Muscle layer of duodenum (tissue), 2 donors: ENCODE measurements around the gene SNAP29.
"Not testable (repeated sequence)": the region's sequence is repeated elsewhere in the genome, so short reads cannot be mapped to it uniquely, and the experiment has no call there.

ENCODE experiments used
- H3K27ac ChIP-seq: one replicate; pipeline ENCODE4 v1.7.0; 2013; ENCODE audit warnings: mild to moderate bottlenecking, low read length
- H3K27me3 ChIP-seq: one replicate; pipeline ENCODE4 v1.7.0; 2013; ENCODE audit warnings: low read depth, mild to moderate bottlenecking, control low read depth, low read length
- H3K36me3 ChIP-seq, 2 donors: one replicate each; pipeline ENCODE4 v1.7.0; 2013; ENCODE audit warnings: low read length in 2 of 2, control low read depth in 1 of 2, mild to moderate bottlenecking in 1 of 2; ENCODE audit not compliant: insufficient read depth in 2 of 2, control insufficient read depth in 1 of 2
- H3K4me1 ChIP-seq, 2 donors: one replicate each; pipeline ENCODE4 v1.7.0; 2013; ENCODE audit warnings: low read length in 2 of 2, mild to moderate bottlenecking in 2 of 2, control low read depth in 1 of 2, moderate library complexity in 1 of 2; ENCODE audit not compliant: insufficient read depth in 2 of 2, control insufficient read depth in 1 of 2
- H3K4me3 ChIP-seq, 2 donors: one replicate each; pipeline ENCODE4 v1.7.0; 2013; ENCODE audit warnings: low read length in 2 of 2, low read depth in 1 of 2, mild to moderate bottlenecking in 1 of 2
- H3K9me3 ChIP-seq, 2 donors: one replicate each; pipeline ENCODE4 v1.7.0; 2013; ENCODE audit warnings: low read length in 2 of 2, control low read depth in 1 of 2, mild to moderate bottlenecking in 1 of 2; ENCODE audit not compliant: control insufficient read depth in 1 of 2
- donor health status: healthy.

Gene SNAP29

GRCh38 chr22:20937794-20938671, 79.2 kb downstream of the SNAP29 start:
- H3K36me3 ChIP-seq, result peaks cover 4 to 5% of the 10 kb centered on the region in 2 donors
- H3K27me3 ChIP-seq, result no peaks in the 10 kb centered on the region
- H3K9me3 ChIP-seq, result no peaks in the 10 kb centered on the region
- peaks cover 19 to 31% of the 10 kb centered on the region in 2 donors for H3K4me1 ChIP-seq
- no peak overlapping the region for H3K4me3 ChIP-seq
- H3K27ac ChIP-seq, result no peak overlapping the region

DNA sequence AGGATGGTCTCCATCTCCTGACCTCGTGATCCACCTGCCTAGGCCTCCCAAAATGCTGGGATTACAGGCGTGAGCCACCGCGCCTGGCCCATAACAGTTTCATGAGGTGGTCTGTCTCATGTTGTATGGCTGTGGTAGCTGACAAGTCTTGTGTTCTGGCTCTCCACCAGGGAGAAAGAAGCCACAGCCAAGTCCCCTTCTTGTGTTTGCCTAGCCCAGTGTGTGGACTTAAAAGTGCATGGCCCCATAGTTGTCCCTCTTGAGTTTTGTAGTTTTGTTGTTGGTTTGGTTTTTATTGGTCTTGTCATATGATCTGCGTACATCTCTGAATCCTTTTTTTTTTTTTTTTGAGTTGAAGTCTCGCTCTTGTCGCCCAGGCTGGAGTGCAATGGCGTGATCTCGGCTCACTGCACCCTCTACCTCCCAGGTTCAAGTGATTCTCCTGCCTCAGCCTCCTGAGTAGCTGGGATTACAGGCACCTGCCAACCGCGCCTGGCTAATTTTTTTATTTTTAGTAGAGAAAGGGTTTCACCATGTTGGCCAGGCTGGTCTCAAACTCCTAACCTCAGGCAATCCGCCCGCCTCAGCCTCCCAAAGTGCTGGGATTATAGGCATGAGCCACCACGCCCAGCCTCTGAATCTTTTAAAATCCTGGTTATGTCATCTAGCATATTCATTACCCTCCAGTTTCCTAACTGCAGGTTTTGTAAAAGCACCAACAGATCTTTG, 80.8 kb downstream of the SNAP29 start:
- not testable (repeated sequence) for H3K27me3 ChIP-seq, H3K36me3 ChIP-seq, H3K27ac ChIP-seq, H3K9me3 ChIP-seq, H3K4me3 ChIP-seq
- H3K4me1 ChIP-seq, result peaks cover 19 to 31% of the 10 kb centered on the region in 2 donors

- peaks cover 19 to 31% of the 10 kb centered on the region in 2 donors for H3K4me1 ChIP-seq
- no peaks in the 10 kb centered on the region for H3K36me3 ChIP-seq
- H3K9me3 ChIP-seq, result no peaks in the 10 kb centered on the region
- H3K27me3 ChIP-seq, result no peaks in the 10 kb centered on the region
- H3K27ac ChIP-seq, result no peak overlapping the region
- H3K4me3 ChIP-seq, result no peak overlapping the region
These were observed 81.4 kb downstream of the SNAP29 start for GRCh38 chr22:20940186-20940651.
